GM12864 (cell line): Measurements from ENCODE around the gene CYP19A1.

Experiments used
- DNase-seq: peaks from one replicate; pipeline ENCODE4 v3.0.0-alpha.2; 2011; ENCODE audit warnings: low read depth
- H3K4me3 ChIP-seq: 2 replicates; pipeline ENCODE4 v1.5.1; 2011; ENCODE audit warnings: mild to moderate bottlenecking, low read depth, low read length, control low read depth
- TF ChIP-seq, protein P1 (sequence below): IDR thresholded peaks from 2 replicates; pipeline ENCODE4 v1.5.1; 2011; ENCODE audit warnings: low read depth, mild to moderate bottlenecking, moderate library complexity, low read length, control low read depth, inconsistent platforms; ENCODE audit errors: missing control alignments

The CYP19A1 gene

GRCh38 chr15:51212239-51212638, 126.2 kb downstream of the CYP19A1 start:
- H3K4me3 ChIP-seq = no peak overlapping the region
- TF ChIP-seq, protein P1, sequence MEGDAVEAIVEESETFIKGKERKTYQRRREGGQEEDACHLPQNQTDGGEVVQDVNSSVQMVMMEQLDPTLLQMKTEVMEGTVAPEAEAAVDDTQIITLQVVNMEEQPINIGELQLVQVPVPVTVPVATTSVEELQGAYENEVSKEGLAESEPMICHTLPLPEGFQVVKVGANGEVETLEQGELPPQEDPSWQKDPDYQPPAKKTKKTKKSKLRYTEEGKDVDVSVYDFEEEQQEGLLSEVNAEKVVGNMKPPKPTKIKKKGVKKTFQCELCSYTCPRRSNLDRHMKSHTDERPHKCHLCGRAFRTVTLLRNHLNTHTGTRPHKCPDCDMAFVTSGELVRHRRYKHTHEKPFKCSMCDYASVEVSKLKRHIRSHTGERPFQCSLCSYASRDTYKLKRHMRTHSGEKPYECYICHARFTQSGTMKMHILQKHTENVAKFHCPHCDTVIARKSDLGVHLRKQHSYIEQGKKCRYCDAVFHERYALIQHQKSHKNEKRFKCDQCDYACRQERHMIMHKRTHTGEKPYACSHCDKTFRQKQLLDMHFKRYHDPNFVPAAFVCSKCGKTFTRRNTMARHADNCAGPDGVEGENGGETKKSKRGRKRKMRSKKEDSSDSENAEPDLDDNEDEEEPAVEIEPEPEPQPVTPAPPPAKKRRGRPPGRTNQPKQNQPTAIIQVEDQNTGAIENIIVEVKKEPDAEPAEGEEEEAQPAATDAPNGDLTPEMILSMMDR = no peak
- no peak for DNase-seq

- no peak for DNase-seq
- no peak overlapping the region for H3K4me3 ChIP-seq
- TF ChIP-seq, protein P1 = no peak
Measured at GRCh38 chr15:51205050-51205975, 133.1 kb downstream of the CYP19A1 start.

DNA sequence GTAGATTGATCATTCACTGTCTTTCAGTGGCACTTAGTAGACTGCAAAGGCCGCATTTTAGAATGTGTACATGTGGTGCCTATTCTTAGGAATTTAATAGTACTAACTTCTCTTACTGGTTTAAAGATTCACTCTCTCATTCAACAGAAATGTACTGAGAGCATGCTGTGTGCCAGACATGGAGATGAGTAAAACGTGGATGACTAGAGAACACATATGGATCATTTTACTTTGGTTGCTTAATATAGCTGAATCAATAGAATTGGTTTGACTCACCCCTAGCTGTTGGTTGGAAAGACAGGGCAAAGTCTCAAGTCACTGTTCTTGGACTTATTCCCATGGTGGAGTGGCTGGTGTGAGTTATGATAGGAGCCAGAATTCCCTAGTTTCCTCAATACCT, 134.6 kb downstream of the CYP19A1 start:
- H3K4me3 ChIP-seq = no peak overlapping the region
- DNase-seq = no peak
- TF ChIP-seq, protein P1 = no peak

GRCh38 chr15:51202783-51203182, 135.6 kb downstream of the CYP19A1 start:
- DNase-seq = no peak
- H3K4me3 ChIP-seq = no peak overlapping the region
- TF ChIP-seq, protein P1 = no peak

DNA sequence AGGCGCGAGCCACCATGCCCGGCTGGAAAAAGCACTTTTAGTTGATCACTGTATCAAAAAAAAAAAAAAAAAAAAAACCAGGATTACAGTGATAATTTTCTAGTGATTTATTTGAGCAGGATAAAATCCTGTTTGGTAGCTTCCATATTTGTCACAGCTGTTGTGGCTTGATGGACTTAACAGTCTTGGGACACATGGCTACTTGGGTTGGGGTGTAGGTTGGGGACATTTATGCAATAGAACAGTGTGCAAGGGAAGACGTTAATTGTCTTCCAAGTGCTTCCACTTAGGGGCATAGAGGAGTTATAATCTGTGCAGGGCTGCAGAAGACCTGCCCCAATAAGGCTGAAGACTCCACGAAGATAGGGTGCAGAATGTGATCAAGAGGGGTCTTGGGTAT, 136.8 kb downstream of the CYP19A1 start:
- DNase-seq = no peak
- H3K4me3 ChIP-seq = no peak overlapping the region
- TF ChIP-seq, protein P1 = no peak

- no peak overlapping the region for H3K4me3 ChIP-seq
- TF ChIP-seq, protein P1 = no peak
- DNase-seq = no peak
Measured at GRCh38 chr15:51200792-51201191, 137.6 kb downstream of the CYP19A1 start.

- TF ChIP-seq, protein P1 = no peak
- no peak overlapping the region for H3K4me3 ChIP-seq
- no peak for DNase-seq
Measured at GRCh38 chr15:51199541-51199940, 138.9 kb downstream of the CYP19A1 start.
